Measurements from ENCODE around the gene ABCC8.

The ABCC8 gene

GRCh38 chr11:17468122-17468521, 8.5 kb downstream of the ABCC8 start:
- TF ChIP-seq, protein P1, sequence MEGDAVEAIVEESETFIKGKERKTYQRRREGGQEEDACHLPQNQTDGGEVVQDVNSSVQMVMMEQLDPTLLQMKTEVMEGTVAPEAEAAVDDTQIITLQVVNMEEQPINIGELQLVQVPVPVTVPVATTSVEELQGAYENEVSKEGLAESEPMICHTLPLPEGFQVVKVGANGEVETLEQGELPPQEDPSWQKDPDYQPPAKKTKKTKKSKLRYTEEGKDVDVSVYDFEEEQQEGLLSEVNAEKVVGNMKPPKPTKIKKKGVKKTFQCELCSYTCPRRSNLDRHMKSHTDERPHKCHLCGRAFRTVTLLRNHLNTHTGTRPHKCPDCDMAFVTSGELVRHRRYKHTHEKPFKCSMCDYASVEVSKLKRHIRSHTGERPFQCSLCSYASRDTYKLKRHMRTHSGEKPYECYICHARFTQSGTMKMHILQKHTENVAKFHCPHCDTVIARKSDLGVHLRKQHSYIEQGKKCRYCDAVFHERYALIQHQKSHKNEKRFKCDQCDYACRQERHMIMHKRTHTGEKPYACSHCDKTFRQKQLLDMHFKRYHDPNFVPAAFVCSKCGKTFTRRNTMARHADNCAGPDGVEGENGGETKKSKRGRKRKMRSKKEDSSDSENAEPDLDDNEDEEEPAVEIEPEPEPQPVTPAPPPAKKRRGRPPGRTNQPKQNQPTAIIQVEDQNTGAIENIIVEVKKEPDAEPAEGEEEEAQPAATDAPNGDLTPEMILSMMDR (IDR thresholded peaks at IDR 0.05): no peak

DNA sequence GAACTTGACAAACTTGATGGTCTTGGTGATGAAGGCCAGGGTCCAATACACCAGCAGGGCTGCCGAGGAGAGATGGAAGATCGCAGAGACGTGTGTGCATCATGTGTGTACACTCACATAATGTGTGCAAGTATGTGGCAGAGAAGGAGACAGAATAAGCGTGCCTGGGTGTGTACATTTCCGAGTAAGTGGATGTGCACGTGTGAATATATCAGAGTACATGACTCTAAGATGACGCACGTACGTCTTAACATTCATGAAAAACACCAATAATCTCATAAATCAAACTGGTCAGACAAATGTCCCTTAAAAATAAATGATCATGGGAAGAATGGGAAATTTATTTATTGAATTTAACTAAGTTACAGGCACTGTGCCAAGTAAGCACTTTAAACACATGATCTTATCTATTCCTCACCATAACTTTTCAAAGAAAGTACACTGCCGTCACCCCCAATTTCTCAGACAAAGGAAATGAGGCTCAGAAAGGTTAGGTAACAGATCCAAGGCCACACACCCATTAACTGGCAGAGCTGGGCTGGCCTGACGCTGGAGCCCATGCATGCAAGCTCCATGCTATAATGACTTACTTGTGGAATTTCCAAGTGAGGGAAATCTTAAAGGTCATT, 13.0 kb downstream of the ABCC8 start:
- TF ChIP-seq, protein P1 (IDR thresholded peaks at IDR 0.05): no peak

DNA sequence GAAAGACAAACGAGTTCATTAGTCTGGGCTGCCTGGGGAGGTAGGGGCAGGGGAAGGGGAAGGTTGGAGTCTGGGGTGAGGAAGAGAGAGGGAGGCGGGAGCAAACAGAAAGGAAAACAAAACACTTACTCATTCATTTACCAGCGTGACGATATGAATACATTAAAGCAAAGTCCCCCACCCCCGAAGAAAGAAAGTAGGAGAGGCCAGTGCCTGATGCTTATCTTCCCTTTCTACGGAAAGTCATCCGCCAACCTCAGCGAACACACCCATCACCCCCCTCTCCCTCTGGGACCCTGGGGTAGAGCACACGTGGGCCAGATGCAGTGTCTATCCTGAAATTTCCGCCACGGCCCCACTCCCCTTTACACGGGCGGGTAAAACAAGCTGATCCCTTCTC, 13.7 kb downstream of the ABCC8 start:
- TF ChIP-seq, protein P1 (IDR thresholded peaks at IDR 0.05): no peak

GRCh38 chr11:17460406-17460805, 16.2 kb downstream of the ABCC8 start:
- TF ChIP-seq, protein P1 (IDR thresholded peaks at IDR 0.05): no peak

GRCh38 chr11:17459236-17459896, 17.3 kb downstream of the ABCC8 start:
- TF ChIP-seq, protein P1 (IDR thresholded peaks at IDR 0.05): no peak

DNA sequence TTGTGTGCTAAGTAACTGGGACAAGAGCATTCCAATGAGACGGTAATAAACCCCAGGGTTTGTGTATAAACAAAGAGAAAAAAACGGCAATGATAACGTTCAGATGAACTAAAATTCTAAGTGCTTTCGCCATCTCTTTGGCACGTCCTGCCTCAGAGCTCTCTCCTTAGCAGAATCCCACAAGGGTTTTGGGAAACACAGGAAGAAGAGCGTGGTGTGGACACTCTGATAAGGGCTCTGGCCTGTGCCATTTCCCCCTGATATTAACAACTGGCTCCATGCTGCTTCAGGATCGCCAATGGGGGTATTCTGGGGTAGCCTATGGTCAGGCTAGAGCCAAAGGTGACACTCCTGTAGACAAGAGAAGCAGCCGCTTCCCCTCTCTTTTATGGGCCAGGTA, 18.4 kb downstream of the ABCC8 start:
- TF ChIP-seq, protein P1 (IDR thresholded peaks at IDR 0.05): no peak

DNA sequence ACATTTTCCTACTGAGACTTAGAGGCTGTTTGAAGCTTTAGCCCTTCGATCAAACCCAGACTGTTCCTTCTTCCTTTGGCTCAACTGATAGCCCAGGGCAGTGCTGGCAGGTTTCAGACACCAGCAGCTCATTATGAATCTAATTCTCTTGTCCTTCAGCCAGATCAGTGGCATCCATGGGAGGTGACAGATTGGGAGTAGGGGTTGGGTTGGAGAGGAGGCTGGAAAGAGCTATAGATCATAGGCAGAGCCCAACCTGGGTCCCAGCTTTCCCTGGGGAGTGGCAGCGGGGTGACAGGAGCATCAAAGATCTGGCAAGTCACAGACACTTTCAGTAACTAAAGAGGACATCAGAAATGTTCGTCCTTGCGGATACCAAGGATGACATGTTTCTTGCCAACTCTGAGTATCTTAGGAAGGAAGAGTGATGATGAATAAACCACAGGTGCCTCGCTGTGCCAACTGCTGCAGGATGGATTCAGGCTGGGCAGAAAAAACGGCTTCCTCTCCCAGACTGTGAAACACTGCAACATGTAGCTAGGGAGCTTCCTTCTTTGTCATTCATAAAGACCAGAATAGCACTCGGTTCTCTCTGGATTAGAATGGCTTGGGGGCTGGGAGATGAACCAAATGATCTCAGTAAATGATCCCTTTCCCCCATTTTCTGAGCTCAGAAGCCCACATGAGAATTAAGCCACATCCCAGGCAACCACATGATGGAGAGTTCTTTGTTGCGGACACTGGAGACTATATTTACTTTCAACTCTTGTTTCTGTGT, 19.1 kb downstream of the ABCC8 start:
- TF ChIP-seq, protein P1 (IDR thresholded peaks at IDR 0.05): no peak

Data from LNCAP (cell line).